Measurements from ENCODE around the gene SLC25A14. TPM values are rescaled to one million over a fixed set of nuclear protein-coding genes. Genes with fewer than 3 reads are reported as not detected.

Gene SLC25A14
- total RNA-seq, 1 experiment from 2014 or later, result 21.6 TPM

GRCh38 chrX:130418740-130419139, 79.0 kb downstream of the SLC25A14 start:
- Histone ChIP-seq H3K27ac (ENCODE audit: low read depth, low read length, poor library complexity, severe bottlenecking) (no peak overlapping the region), H3K9me3 (ENCODE audit: low read depth, low read length, poor library complexity, severe bottlenecking) (no peaks in the 10 kb centered on the region), H3K36me3 (ENCODE audit: insufficient read depth, low read length, poor library complexity, severe bottlenecking) (no peaks in the 10 kb centered on the region), H3K27me3 (replicated peaks; ENCODE audit: insufficient read depth, low read depth, low read length, poor library complexity) (no peaks in the 10 kb centered on the region), H3K4me1 (ENCODE audit: insufficient read depth, low read length, poor library complexity, severe bottlenecking) (no peaks in the 10 kb centered on the region), H3K4me3 (ENCODE audit: low read depth, low read length, poor library complexity, severe bottlenecking) (no peak overlapping the region)
- TF ChIP-seq EZH2 (IDR thresholded peaks at IDR 0.05; ENCODE audit: borderline replicate concordance, low read depth, low read length, poor library complexity, severe bottlenecking), result no peak
- TF ChIP-seq CTCF (conservative IDR thresholded peaks at IDR 0.05; ENCODE audit: low read depth, low read length), result no peak
- intact Hi-C loops (cut with micrococcal nuclease; ENCODE audit: unreplicated experiment), result no loop called here
- no peak for DNase-seq (ENCODE audit: low spot score)
- CTCF ChIA-PET, result no interaction called here
- POLR2A ChIA-PET (ENCODE audit: low non-redundant PET), result no interaction called here
- no TSS peak for BruUV-seq (replicated peaks)

DNA sequence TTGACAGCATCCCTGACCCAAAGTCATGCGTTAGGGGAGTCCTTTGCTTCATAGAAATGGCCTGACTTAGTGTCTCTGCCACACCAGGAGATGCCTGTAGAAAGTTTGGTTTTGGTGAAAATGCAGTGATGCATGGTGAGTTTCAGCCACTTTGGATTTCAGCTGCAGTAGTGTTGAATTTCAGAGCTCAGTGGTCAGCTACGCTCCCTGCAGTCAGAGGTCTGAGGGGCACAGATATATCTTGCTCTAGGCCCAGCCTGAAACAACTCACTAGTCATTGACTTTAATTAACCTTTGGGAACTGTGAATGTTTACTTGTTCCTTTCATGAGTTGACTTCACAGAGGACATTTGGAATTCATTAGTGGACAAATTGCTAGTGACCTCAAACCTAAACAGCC, 79.5 kb downstream of the SLC25A14 start:
- no peak overlapping the region for H3K4me3 ChIP-seq (ENCODE audit: low read depth, low read length, poor library complexity, severe bottlenecking)
- TF ChIP-seq EZH2 (IDR thresholded peaks at IDR 0.05; ENCODE audit: borderline replicate concordance, low read depth, low read length, poor library complexity, severe bottlenecking) (no peak), CTCF (conservative IDR thresholded peaks at IDR 0.05; ENCODE audit: low read depth, low read length) (no peak)
- H3K36me3 ChIP-seq (ENCODE audit: insufficient read depth, low read length, poor library complexity, severe bottlenecking), result no peaks in the 10 kb centered on the region
- CTCF ChIA-PET, result no interaction called here
- H3K27ac ChIP-seq (ENCODE audit: low read depth, low read length, poor library complexity, severe bottlenecking), result no peak overlapping the region
- BruUV-seq (replicated peaks), result no TSS peak
- H3K27me3 ChIP-seq (replicated peaks; ENCODE audit: insufficient read depth, low read depth, low read length, poor library complexity), result no peaks in the 10 kb centered on the region
- H3K4me1 ChIP-seq (ENCODE audit: insufficient read depth, low read length, poor library complexity, severe bottlenecking), result no peaks in the 10 kb centered on the region
- no peaks in the 10 kb centered on the region for H3K9me3 ChIP-seq (ENCODE audit: low read depth, low read length, poor library complexity, severe bottlenecking)
- intact Hi-C loops (cut with micrococcal nuclease; ENCODE audit: unreplicated experiment), result no loop called here
- no peak for DNase-seq (ENCODE audit: low spot score)
- POLR2A ChIA-PET (ENCODE audit: low non-redundant PET), result no interaction called here

Other genes with a start within 250 kb of the SLC25A14 start
- 8.4 and 9.0 TPM in 2 replicates for gene ELF4, start 229.4 kb upstream of the SLC25A14 start, total RNA-seq (2021)
- 69.4 and 71.1 TPM in 2 replicates for gene AIFM1, start 174.1 kb upstream of the SLC25A14 start, total RNA-seq (2021)
- gene RAB33A, start 168.0 kb upstream of the SLC25A14 start, total RNA-seq (2021), result 4.8 and 6.2 TPM in 2 replicates
- gene ZNF280C, start 71.0 kb upstream of the SLC25A14 start, total RNA-seq (2021), result 16.8 and 22.0 TPM in 2 replicates
- not detected in 2 replicates for gene GPR119, start 45.8 kb downstream of the SLC25A14 start, total RNA-seq (2021)
- 33.1 and 35.0 TPM in 2 replicates for gene RBMX2, start 62.1 kb downstream of the SLC25A14 start, total RNA-seq (2021)